GM13977 (cell line): ENCODE results near the gene ALPG.

Experiments
- DNase-seq: peaks from one replicate; pipeline ENCODE4 v3.0.0; 2012; ENCODE audit warnings: low spot score
- in situ Hi-C: fragments of 300-500 bp; cut with MboI; formaldehyde crosslinking; loops from one replicate; pipeline ENCODE4 v1.12.0; 2022; ENCODE audit warnings: low sequenced_read_pairs, low pct_unique_long_range_greater_than_20kb, mixed read lengths, inconsistent platforms; ENCODE audit not compliant: unreplicated experiment
- TF ChIP-seq, protein P1 (sequence below): IDR thresholded peaks from 2 replicates; pipeline ENCODE4 v1.5.1; 2012; ENCODE audit warnings: mild to moderate bottlenecking, control low read depth; ENCODE audit not compliant: insufficient read depth; ENCODE audit errors: extremely low read depth, missing control alignments

The ALPG gene

DNA sequence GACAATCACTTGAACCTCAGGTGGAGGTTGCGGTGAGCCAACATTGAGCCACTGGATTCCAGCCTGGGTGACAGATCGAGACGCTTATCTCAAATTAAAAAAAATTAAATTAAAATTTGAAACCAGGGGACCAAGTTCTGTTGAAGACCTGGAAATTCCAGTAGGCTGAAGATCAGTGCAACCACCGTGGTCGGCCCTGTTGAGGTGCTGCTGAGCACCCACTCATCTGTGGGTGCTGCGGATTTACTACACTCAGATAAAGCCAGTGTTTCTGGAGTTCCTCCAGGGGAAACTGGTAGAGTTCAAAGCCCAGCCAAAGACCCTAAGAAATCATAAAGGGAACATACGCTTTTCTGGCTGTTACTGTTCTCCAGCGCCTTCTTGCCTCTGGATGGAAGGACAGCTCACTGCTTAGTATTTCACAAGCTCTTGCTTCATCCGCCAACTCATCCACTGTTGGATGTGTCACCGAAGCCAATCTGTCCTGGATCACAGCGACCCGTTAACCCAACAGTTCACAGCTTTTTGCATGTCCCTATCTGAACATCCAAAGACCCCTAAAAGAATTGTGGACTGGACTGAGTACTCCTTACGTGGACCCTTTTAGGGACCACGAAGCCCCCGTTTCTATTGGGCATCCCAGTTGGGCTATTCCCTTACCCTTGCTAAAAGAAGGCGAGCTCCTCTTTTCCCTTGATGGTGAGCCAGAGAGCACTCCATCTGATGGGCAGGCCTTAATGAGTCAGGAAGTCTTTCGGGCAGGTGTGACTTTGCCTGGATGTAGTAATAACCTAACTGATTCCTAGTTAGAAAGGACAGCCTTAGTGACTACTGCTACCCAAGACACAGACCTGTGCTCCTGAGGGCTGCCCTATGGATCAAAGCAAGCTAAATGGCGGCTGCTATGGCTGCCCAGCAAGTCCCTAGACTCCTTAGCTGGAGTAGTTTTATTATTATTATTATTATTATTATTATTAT lies 34.1 kb upstream of the ALPG start:
- in situ Hi-C loops, result no loop called here
- DNase-seq, result no peak
- TF ChIP-seq, protein P1, sequence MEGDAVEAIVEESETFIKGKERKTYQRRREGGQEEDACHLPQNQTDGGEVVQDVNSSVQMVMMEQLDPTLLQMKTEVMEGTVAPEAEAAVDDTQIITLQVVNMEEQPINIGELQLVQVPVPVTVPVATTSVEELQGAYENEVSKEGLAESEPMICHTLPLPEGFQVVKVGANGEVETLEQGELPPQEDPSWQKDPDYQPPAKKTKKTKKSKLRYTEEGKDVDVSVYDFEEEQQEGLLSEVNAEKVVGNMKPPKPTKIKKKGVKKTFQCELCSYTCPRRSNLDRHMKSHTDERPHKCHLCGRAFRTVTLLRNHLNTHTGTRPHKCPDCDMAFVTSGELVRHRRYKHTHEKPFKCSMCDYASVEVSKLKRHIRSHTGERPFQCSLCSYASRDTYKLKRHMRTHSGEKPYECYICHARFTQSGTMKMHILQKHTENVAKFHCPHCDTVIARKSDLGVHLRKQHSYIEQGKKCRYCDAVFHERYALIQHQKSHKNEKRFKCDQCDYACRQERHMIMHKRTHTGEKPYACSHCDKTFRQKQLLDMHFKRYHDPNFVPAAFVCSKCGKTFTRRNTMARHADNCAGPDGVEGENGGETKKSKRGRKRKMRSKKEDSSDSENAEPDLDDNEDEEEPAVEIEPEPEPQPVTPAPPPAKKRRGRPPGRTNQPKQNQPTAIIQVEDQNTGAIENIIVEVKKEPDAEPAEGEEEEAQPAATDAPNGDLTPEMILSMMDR, result no peak

GRCh38 chr2:232374356-232374755 lies 32.3 kb upstream of the ALPG start:
- in situ Hi-C loops, result no loop called here
- no peak for DNase-seq
- TF ChIP-seq, protein P1, result no peak

DNA sequence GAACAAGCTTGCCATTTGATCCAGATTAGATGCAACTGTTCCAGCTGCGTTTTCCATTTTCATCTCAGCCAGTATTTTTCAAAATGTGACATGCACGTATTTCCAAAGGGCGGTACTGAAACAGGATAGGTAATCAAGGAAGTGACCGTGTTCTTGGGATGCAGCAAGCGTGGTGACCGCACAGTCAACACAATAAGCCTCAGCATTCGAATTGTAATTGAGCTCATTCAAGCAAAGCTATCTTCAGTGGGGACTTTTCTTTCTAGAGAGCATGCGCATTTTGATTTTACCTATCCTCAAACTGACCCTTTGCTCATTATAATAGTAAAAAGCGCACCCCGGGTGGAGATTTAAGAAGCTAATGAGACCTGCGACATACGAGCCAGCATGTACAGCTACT lies 31.5 kb upstream of the ALPG start:
- in situ Hi-C loops, result no loop called here

GRCh38 chr2:232376260-232376659 lies 30.4 kb upstream of the ALPG start:
- TF ChIP-seq, protein P1, result no peak
- no peak for DNase-seq
- in situ Hi-C loops, result no loop called here

More for the DNA sequence above, 31.5 kb upstream of the ALPG start:
- no peak for DNase-seq
- TF ChIP-seq, protein P1, result no peak

GRCh38 chr2:232376713-232377112 lies 29.9 kb upstream of the ALPG start:
- no peak for DNase-seq
- in situ Hi-C loops, result no loop called here
- TF ChIP-seq, protein P1, result no peak

DNA sequence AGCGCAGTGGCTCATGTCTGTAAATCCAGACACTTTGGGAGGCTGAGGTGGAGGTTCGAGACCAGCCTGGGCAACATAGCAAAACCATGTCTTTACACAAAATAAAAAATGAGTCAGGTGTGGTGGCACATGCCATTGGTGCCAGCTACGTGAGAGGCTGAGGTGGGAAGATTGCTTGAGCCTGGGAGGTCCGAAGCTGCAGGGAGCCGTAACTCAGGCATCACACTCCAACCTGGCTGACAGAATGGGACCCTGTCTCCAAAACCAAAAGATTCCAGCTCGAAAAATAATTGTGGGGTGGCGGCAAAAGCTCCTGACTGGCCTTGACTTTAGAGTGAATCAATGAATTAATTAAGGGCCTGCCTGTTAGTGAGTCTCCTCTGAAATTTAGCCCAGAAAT lies 29.3 kb upstream of the ALPG start:
- in situ Hi-C loops, result no loop called here
- TF ChIP-seq, protein P1, result no peak
- DNase-seq, result no peak
